H1 (cell line): Measurements from ENCODE around the gene ZNF358. TPM values are rescaled to one million over a fixed set of nuclear protein-coding genes. Genes with fewer than 3 reads are reported as not detected.

Experiments
- CTCF ChIA-PET: fragments of 300-600 bp; sonication (Branson Sonifier 250); formaldehyde crosslinking; loops from one replicate; lab custom pipeline; 2021; ENCODE audit not compliant: partially characterized antibody; lab: Charles Lee
- POLR2A ChIA-PET: fragments of 300-600 bp; sonication (Branson Sonifier 250); formaldehyde crosslinking; loops from one replicate; lab custom pipeline; 2021; ENCODE audit warnings: inconsistent platforms; ENCODE audit not compliant: partially characterized antibody; lab: Charles Lee
- DNase-seq, 2 experiments: peaks; one replicate each; pipeline versions ENCODE4 v3.0.0 to v3.0.0-alpha.2; 2010 to 2022; ENCODE audit warnings: low spot score in 2 of 2, low read depth in 1 of 2, mixed read lengths in 1 of 2
- FAIRE-seq: peaks from 2 replicates; lab custom pipeline; 2011; peaks lifted over from hg19 to GRCh38; lab: Jason Lieb, UNC
- H2AFZ ChIP-seq: 2 replicates; pipeline ENCODE4 v1.8.1; 2012; ENCODE audit warnings: low read length, inconsistent platforms
- H2AK5ac ChIP-seq: 2 replicates; pipeline ENCODE4 v1.6.1; 2013; ENCODE audit warnings: low read depth, low read length
- H2BK120ac ChIP-seq: replicated peaks from 2 replicates; pipeline ENCODE3; 2013; ENCODE audit warnings: low read depth, low read length, inconsistent platforms
- H2BK12ac ChIP-seq: 2 replicates; pipeline ENCODE4 v1.6.1; 2013; ENCODE audit warnings: low read depth, low read length
- H2BK15ac ChIP-seq: 2 replicates; pipeline ENCODE4 v1.6.1; 2013; ENCODE audit warnings: low read length
- H2BK20ac ChIP-seq: 2 replicates; pipeline ENCODE4 v1.6.1; 2013; ENCODE audit warnings: low read length
- H2BK5ac ChIP-seq: 2 replicates; pipeline ENCODE4 v1.6.1; 2013; ENCODE audit warnings: low read depth, low read length
- H3K14ac ChIP-seq: 2 replicates; pipeline ENCODE4 v1.6.1; 2013; ENCODE audit warnings: inconsistent platforms; ENCODE audit not compliant: insufficient read length
- H3K18ac ChIP-seq: 2 replicates; pipeline ENCODE4 v1.6.1; 2013; ENCODE audit warnings: low read length; ENCODE audit errors: extremely low read depth
- H3K23ac ChIP-seq: 2 replicates; pipeline ENCODE4 v1.6.1; 2013; ENCODE audit warnings: inconsistent platforms; ENCODE audit not compliant: insufficient read length
- H3K23me2 ChIP-seq: 2 replicates; pipeline ENCODE4 v1.6.1; 2013; ENCODE audit warnings: low read depth, low read length
- H3K27ac ChIP-seq: 2 replicates; pipeline ENCODE4 v1.6.1; 2011; ENCODE audit warnings: low read depth, low read length, inconsistent platforms
- H3K27me3 ChIP-seq, 4 experiments: replicated peaks in 1 of 4; 1 replicate in 1 of 4; 2 replicates in 3 of 4; pipeline versions ENCODE4 v1.6.1 to v1.8.1; 2011 to 2013; ENCODE audit warnings: low read length in 3 of 4, mild to moderate bottlenecking in 3 of 4, inconsistent platforms in 2 of 4, mixed read lengths in 2 of 4, moderate library complexity in 1 of 4; ENCODE audit not compliant: control insufficient read depth in 3 of 4, insufficient read depth in 3 of 4; ENCODE audit errors: extremely low read depth in 1 of 4
- H3K36me3 ChIP-seq, 4 experiments: 2 replicates each; pipeline versions ENCODE4 v1.6.1 to v1.8.1; 2011 to 2013; ENCODE audit warnings: mild to moderate bottlenecking in 4 of 4, low read length in 3 of 4, moderate library complexity in 2 of 4, control low read depth in 1 of 4, inconsistent platforms in 1 of 4; ENCODE audit not compliant: insufficient read depth in 4 of 4, control insufficient read depth in 2 of 4
- H3K4ac ChIP-seq: replicated peaks from 2 replicates; pipeline ENCODE3; 2013; ENCODE audit warnings: low read length, low read depth, mixed read lengths, inconsistent platforms; ENCODE audit not compliant: insufficient read length
- H3K4me1 ChIP-seq, 4 experiments: replicated peaks in 1 of 4; 1 replicate in 1 of 4; 2 replicates in 3 of 4; pipeline versions ENCODE4 v1.6.1 to v1.8.1; 2011 to 2013; ENCODE audit warnings: low read length in 3 of 4, inconsistent platforms in 2 of 4, mixed read lengths in 1 of 4; ENCODE audit not compliant: insufficient read depth in 4 of 4, control insufficient read depth in 3 of 4
- H3K4me2 ChIP-seq, 2 experiments: 2 replicates each; pipeline versions ENCODE4 v1.6.1 to v1.8.1; 2011 to 2013; ENCODE audit warnings: low read depth in 2 of 2, low read length in 2 of 2, control low read depth in 1 of 2, inconsistent platforms in 1 of 2, mild to moderate bottlenecking in 1 of 2; ENCODE audit not compliant: insufficient read depth in 1 of 2
- H3K4me3 ChIP-seq, 4 experiments: fragments of 200-600, 300-600 bp in 1 of 4; sonication (generic), shearing (Covaris generic), sonication (Bioruptor Twin) in 1 of 4; 2 replicates each; pipeline versions ENCODE4 v1.5.1 to v1.8.1; 2011 to 2016; ENCODE audit warnings: low read length in 4 of 4, low read depth in 3 of 4, control low read depth in 2 of 4, inconsistent platforms in 2 of 4, mild to moderate bottlenecking in 2 of 4, mixed read lengths in 1 of 4, moderate library complexity in 1 of 4; ENCODE audit not compliant: insufficient read depth in 2 of 4; ENCODE audit errors: extremely low read depth in 1 of 4
- H3K56ac ChIP-seq: replicated peaks from 2 replicates; pipeline ENCODE3; 2013; ENCODE audit warnings: low read depth, mild to moderate bottlenecking, mixed read lengths, low read length, inconsistent platforms; ENCODE audit not compliant: insufficient read length
- H3K79me1 ChIP-seq: 2 replicates; pipeline ENCODE4 v1.6.1; 2013; ENCODE audit warnings: low read depth, low read length, control low read depth
- H3K79me2 ChIP-seq, 2 experiments: 2 replicates each; pipeline versions ENCODE4 v1.6.1 to v1.8.1; 2012 to 2013; ENCODE audit warnings: low read length in 2 of 2, mild to moderate bottlenecking in 2 of 2, inconsistent platforms in 1 of 2; ENCODE audit not compliant: insufficient read depth in 2 of 2, control insufficient read depth in 1 of 2
- H3K9ac ChIP-seq, 4 experiments: replicated peaks in 1 of 4; 1 replicate in 1 of 4; 2 replicates in 3 of 4; pipeline versions ENCODE4 v1.6.1 to v1.8.1; 2011 to 2013; ENCODE audit warnings: low read depth in 3 of 4, low read length in 3 of 4, control low read depth in 2 of 4, mild to moderate bottlenecking in 2 of 4, moderate library complexity in 2 of 4, inconsistent platforms in 1 of 4; ENCODE audit errors: extremely low read depth in 1 of 4
- H3K9me3 ChIP-seq, 2 experiments: 2 replicates each; pipeline versions ENCODE4 v1.6.1 to v1.8.1; 2012 to 2013; ENCODE audit warnings: mild to moderate bottlenecking in 2 of 2, moderate library complexity in 2 of 2, control low read depth in 1 of 2, inconsistent platforms in 1 of 2, low read depth in 1 of 2, low read length in 1 of 2, mixed read lengths in 1 of 2; ENCODE audit not compliant: insufficient read depth in 2 of 2
- H4K20me1 ChIP-seq, 2 experiments: replicated peaks in 1 of 2; 2 replicates each; pipeline versions ENCODE3 to v1.8.1; 2011 to 2013; ENCODE audit warnings: inconsistent platforms in 2 of 2, low read length in 2 of 2, mild to moderate bottlenecking in 1 of 2; ENCODE audit not compliant: insufficient read depth in 2 of 2, control insufficient read depth in 1 of 2
- H4K5ac ChIP-seq: 2 replicates; pipeline ENCODE4 v1.6.1; 2013; ENCODE audit warnings: low read length, low read depth, mixed read lengths, inconsistent platforms; ENCODE audit not compliant: insufficient read length
- H4K8ac ChIP-seq: 2 replicates; pipeline ENCODE4 v1.8.0; 2013; ENCODE audit warnings: mild to moderate bottlenecking, moderate library complexity, low read length, inconsistent platforms; ENCODE audit not compliant: insufficient read depth; ENCODE audit errors: extremely low read depth
- H4K91ac ChIP-seq: replicated peaks from 2 replicates; pipeline ENCODE3; 2013; ENCODE audit warnings: low read length, mixed read lengths, inconsistent platforms; ENCODE audit not compliant: insufficient read length
- FOSL1 ChIP-seq: IDR thresholded peaks from 2 replicates; pipeline ENCODE4 v1.6.1; 2011; ENCODE audit warnings: mild to moderate bottlenecking, low read depth, low read length, moderate library complexity; ENCODE audit not compliant: insufficient read depth
- HDAC2 ChIP-seq, 2 experiments: fragments of 300-600 bp in 1 of 2; sonication (generic) in 1 of 2; IDR thresholded peaks; 2 replicates each; pipeline ENCODE4 v1.6.1; 2011 to 2012; ENCODE audit warnings: low read depth in 2 of 2, low read length in 2 of 2, mild to moderate bottlenecking in 2 of 2, moderate library complexity in 2 of 2, borderline replicate concordance in 1 of 2, inconsistent platforms in 1 of 2
- JUND ChIP-seq: IDR thresholded peaks from 2 replicates; pipeline ENCODE4 v1.6.1; 2011; ENCODE audit warnings: mild to moderate bottlenecking, improper control_type of control experiment, low read length
- NRF1 ChIP-seq: IDR thresholded peaks from 2 replicates; pipeline ENCODE4 v1.6.1; 2011; ENCODE audit warnings: mild to moderate bottlenecking, low read depth, low read length, improper control_type of control experiment
- POLR2AphosphoS5 ChIP-seq: IDR thresholded peaks from 2 replicates; pipeline ENCODE4 v1.6.1; 2011; ENCODE audit warnings: low read depth, low read length
- POU5F1 ChIP-seq: IDR thresholded peaks from 2 replicates; pipeline ENCODE4 v1.6.1; 2011; ENCODE audit warnings: low read depth, mild to moderate bottlenecking, low read length, moderate library complexity
- ZNF274 ChIP-seq: IDR thresholded peaks from 2 replicates; pipeline ENCODE4 v1.7.0; 2012; ENCODE audit warnings: low read length, borderline replicate concordance; ENCODE audit errors: extremely low read depth
- WGBS, 2 experiments: shearing (Covaris generic) in 1 of 2; methylation state at CpG; one replicate each; pipeline versions ENCODE4 v1.1.6 to v1.1.7; 2013 to 2015; ENCODE audit warnings: low lambda C conversion rate in 2 of 2, mixed read lengths in 2 of 2, inconsistent platforms in 1 of 2, low coverage in 1 of 2, missing lambda C conversion rate in 1 of 2; ENCODE audit not compliant: insufficient replicate concordance in 2 of 2, insufficient coverage in 1 of 2, insufficient read length in 1 of 2; ENCODE audit errors: extremely low coverage in 1 of 2, missing lambda C conversion rate in 1 of 2; 5-methylcytosine and 5-hydroxymethylcytosine counted together
- polyA plus RNA-seq, 7 experiments: library from polyadenylated mRNA; depleted of rRNA in 3 of 7; stranded (reverse) in 5 of 7; unstranded in 2 of 7; fragments of >200 nt in 5 of 7; fragments of 200-250 nt in 2 of 7; gene quantifications; 1 replicate in 5 of 7; 2 replicates in 1 of 7; 4 replicates in 1 of 7; pipeline versions ENCODE4 v1.2.1 to v1.2.3, GENCODE V29; 2011 to 2013; ENCODE audit warnings: missing spikeins in 2 of 7, mixed read lengths in 2 of 7
- total RNA-seq: library from RNA; stranded (reverse); fragmentation: NEBNext Ultra II Directional; extraction: Animal tissue kit (Norgen Biotek cat#: 25700); gene quantifications from 2 replicates; pipeline ENCODE4 v1.2.1, GENCODE V29; 2021
- TF ChIP-seq, protein P1 (sequence below), 3 experiments: IDR thresholded peaks; 1 replicate in 2 of 3; 2 replicates in 1 of 3; pipeline versions ENCODE4 v1.5.1 to v1.6.1; 2011; ENCODE audit warnings: low read length in 3 of 3, mild to moderate bottlenecking in 3 of 3, inconsistent platforms in 2 of 3, low read depth in 1 of 3, moderate library complexity in 1 of 3; ENCODE audit not compliant: insufficient read depth in 1 of 3; ENCODE audit errors: control extremely low read depth in 1 of 3
- TF ChIP-seq, protein P2 (sequence below): IDR thresholded peaks from 2 replicates; pipeline ENCODE4 v1.6.1; 2012; ENCODE audit warnings: inconsistent platforms

ZNF358 gene
- total and polyA plus RNA-seq, 2 of the 8 experiments (the other 6 are each of a cell fraction or from before 2014, with no cell fraction given) = 40.0 to 60.3 TPM

DNA sequence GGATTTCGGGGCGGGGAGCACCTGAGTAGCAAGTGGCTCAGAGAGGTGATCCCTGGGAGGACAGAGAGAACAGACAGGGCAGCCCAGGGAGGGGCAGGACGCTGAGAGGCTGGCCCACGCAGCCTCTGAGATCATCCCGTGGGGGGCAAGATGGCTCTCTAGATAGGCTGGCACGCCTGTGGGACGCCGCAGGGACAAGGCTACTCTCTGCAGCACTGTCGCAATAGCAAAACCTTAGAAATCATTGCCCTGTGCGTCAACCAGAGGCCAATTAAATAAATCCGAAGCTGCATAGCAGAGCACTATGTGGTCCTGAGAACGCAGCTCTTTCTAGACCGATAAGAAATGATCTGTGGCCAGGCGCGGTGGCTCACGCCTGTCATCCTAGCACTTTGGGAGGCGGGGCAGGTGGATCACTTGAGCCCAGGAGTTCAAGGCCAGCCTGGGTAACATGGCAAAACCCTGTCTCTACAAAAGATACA is 32.1 kb upstream of the ZNF358 start:
- H3K79me2 ChIP-seq = no peaks in the 10 kb centered on the region
- no peak overlapping the region; the same call in 1 of the 2 replicates for H4K8ac ChIP-seq
- no peak overlapping the region for H3K27ac ChIP-seq
- no peak overlapping the region for H3K23ac ChIP-seq
- no peak overlapping the region; the same call in 1 of the 2 replicates for H2AK5ac ChIP-seq
- H3K14ac ChIP-seq = peak overlapping the region; percentile 87
- 86% methylated on average over 15 of the region's 17 CpGs; no CpG with 5 or more reads in 1 of the 2 experiments for WGBS, 2 experiments
- no peak overlapping the region for H2BK120ac ChIP-seq
- peak overlapping the region; percentile 72 for H4K91ac ChIP-seq
- ChIA-PET CTCF (interaction anchor here (1.0 to 2.1 kb wide), 2 partner anchors 14 to 26 kb away, joined by 3 to 10 read pairs; a partner anchor contains a TSS), POLR2A (interaction anchor here (1.3 to 1.4 kb wide), 4 partner anchors 11 to 51 kb away, joined by 3 to 4 read pairs (median 4); a partner anchor contains a TSS)
- peak overlapping the region; percentile 48; the same call in 1 of the 2 replicates for H2BK20ac ChIP-seq
- peak overlapping the region; percentile 60 to 85 for H3K4me2 ChIP-seq
- DNase-seq = no peak
- H4K5ac ChIP-seq = peak overlapping the region; percentile 22
- peak overlapping the region; percentile 94 for H3K4ac ChIP-seq
- H3K56ac ChIP-seq = no peak overlapping the region
- peak overlapping the region in 1 of 4 experiments; percentile 57; a peak in 1 of 8 replicates for H3K4me3 ChIP-seq
- no peaks in the 10 kb centered on the region for H3K79me1 ChIP-seq
- FAIRE-seq = no peak
- peak overlapping the region; percentile 66; the same call in 1 of the 2 replicates for H2BK5ac ChIP-seq
- TF ChIP-seq FOSL1 (no peak), ZNF274 (no peak), POLR2AphosphoS5 (no peak), JUND (no peak), HDAC2 (IDR thresholded peaks at IDR 0.05; ENCODE audit: borderline replicate concordance in 1 of 2, low read depth in 2 of 2, low read length in 2 of 2) (no peak), POU5F1 (no peak), NRF1 (no peak)
- TF ChIP-seq, protein P1, sequence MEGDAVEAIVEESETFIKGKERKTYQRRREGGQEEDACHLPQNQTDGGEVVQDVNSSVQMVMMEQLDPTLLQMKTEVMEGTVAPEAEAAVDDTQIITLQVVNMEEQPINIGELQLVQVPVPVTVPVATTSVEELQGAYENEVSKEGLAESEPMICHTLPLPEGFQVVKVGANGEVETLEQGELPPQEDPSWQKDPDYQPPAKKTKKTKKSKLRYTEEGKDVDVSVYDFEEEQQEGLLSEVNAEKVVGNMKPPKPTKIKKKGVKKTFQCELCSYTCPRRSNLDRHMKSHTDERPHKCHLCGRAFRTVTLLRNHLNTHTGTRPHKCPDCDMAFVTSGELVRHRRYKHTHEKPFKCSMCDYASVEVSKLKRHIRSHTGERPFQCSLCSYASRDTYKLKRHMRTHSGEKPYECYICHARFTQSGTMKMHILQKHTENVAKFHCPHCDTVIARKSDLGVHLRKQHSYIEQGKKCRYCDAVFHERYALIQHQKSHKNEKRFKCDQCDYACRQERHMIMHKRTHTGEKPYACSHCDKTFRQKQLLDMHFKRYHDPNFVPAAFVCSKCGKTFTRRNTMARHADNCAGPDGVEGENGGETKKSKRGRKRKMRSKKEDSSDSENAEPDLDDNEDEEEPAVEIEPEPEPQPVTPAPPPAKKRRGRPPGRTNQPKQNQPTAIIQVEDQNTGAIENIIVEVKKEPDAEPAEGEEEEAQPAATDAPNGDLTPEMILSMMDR (IDR thresholded peaks at IDR 0.05; ENCODE audit: control extremely low read depth in 1 of 3, insufficient read depth in 1 of 3, low read depth in 1 of 3, low read length in 3 of 3) = no peak
- TF ChIP-seq, protein P2, sequence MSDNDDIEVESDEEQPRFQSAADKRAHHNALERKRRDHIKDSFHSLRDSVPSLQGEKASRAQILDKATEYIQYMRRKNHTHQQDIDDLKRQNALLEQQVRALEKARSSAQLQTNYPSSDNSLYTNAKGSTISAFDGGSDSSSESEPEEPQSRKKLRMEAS = no peak
- peak overlapping the region; percentile 25; the same call in 1 of the 2 replicates for H2BK15ac ChIP-seq
- peak overlapping the region in 1 of 4 experiments; percentile 67; a peak in 2 of 7 replicates for H3K9ac ChIP-seq
- no peak overlapping the region for H3K18ac ChIP-seq
- no peak overlapping the region for H2AFZ ChIP-seq
- H3K4me1 ChIP-seq = peaks cover 0 to 15% (median 12%) of the 10 kb centered on the region in 4 experiments; a peak in 6 of 7 replicates
- peak overlapping the region; percentile 92 for H2BK12ac ChIP-seq
- no peaks in the 10 kb centered on the region for H4K20me1 ChIP-seq
- no peaks in the 10 kb centered on the region for H3K36me3 ChIP-seq
- no peaks in the 10 kb centered on the region; the same call in 1 of the 2 replicates for H3K23me2 ChIP-seq
- no peaks in the 10 kb centered on the region for H3K9me3 ChIP-seq
- peaks cover 0 to 2% (median 0%) of the 10 kb centered on the region in 4 experiments; a peak in 3 of 7 replicates for H3K27me3 ChIP-seq
